Endodermal cell (in vitro differentiated cells): Measurements from ENCODE around the gene BANP. TPM values are rescaled to one million over a fixed set of nuclear protein-coding genes. Genes with fewer than 3 reads are reported as not detected.

Experiments used
- DNase-seq: peaks from one replicate; pipeline ENCODE4 v3.0.0-alpha.2; 2017
- H3K27ac ChIP-seq: 2 replicates; pipeline ENCODE4 v1.5.1; 2013; ENCODE audit warnings: mild to moderate bottlenecking, low read depth, low read length, moderate library complexity
- H3K27me3 ChIP-seq: 2 replicates; pipeline ENCODE4 v1.6.1; 2013; ENCODE audit warnings: mild to moderate bottlenecking, low read length, moderate library complexity; ENCODE audit not compliant: insufficient read depth, control insufficient read depth, poor library complexity, severe bottlenecking
- H3K36me3 ChIP-seq: 2 replicates; pipeline ENCODE4 v1.7.0; 2013; ENCODE audit warnings: mild to moderate bottlenecking, low read length, moderate library complexity; ENCODE audit not compliant: control insufficient read depth, insufficient read depth
- H3K4me1 ChIP-seq: one replicate; pipeline ENCODE4 v1.7.0; 2013; ENCODE audit warnings: low read length; ENCODE audit not compliant: control insufficient read depth, insufficient read depth
- H3K4me3 ChIP-seq: 2 replicates; pipeline ENCODE4 v1.5.1; 2013; ENCODE audit warnings: mild to moderate bottlenecking, low read length, moderate library complexity
- H3K9ac ChIP-seq: 2 replicates; pipeline ENCODE4 v1.6.1; 2013; ENCODE audit warnings: mild to moderate bottlenecking, low read length, moderate library complexity; ENCODE audit not compliant: poor library complexity, severe bottlenecking; ENCODE audit errors: extremely low read depth
- H3K9me3 ChIP-seq: 2 replicates; pipeline ENCODE4 v1.6.1; 2013; ENCODE audit warnings: mild to moderate bottlenecking, low read length, moderate library complexity; ENCODE audit not compliant: control insufficient read depth
- H3K27ac Mint-ChIP-seq: 2 replicates; pipeline ENCODE4 v1.8.0; 2020; ENCODE audit warnings: mixed read lengths
- H3K27me3 Mint-ChIP-seq: 2 replicates; pipeline ENCODE4 v1.8.0; 2021; ENCODE audit warnings: mild to moderate bottlenecking, mixed read lengths; ENCODE audit not compliant: insufficient read depth
- H3K36me3 Mint-ChIP-seq: 2 replicates; pipeline ENCODE4 v1.8.0; 2020; ENCODE audit warnings: low read depth, mixed read lengths
- H3K4me1 Mint-ChIP-seq: 2 replicates; pipeline ENCODE4 v1.8.0; 2020; ENCODE audit warnings: mixed read lengths
- H3K4me3 Mint-ChIP-seq: 2 replicates; pipeline ENCODE4 v1.8.0; 2020; ENCODE audit warnings: mild to moderate bottlenecking, moderate library complexity, mixed read lengths
- H3K9me3 Mint-ChIP-seq: 2 replicates; pipeline ENCODE4 v1.8.0; 2020; ENCODE audit warnings: mild to moderate bottlenecking, mixed read lengths
- WGBS, 2 experiments: methylation state at CpG; one replicate each; pipeline versions ENCODE4 v1.1.5 to v1.1.7; 2013; ENCODE audit warnings: missing lambda C conversion rate in 2 of 2, mixed read lengths in 1 of 2; ENCODE audit not compliant: insufficient coverage in 1 of 2, insufficient read length in 1 of 2; 5-methylcytosine and 5-hydroxymethylcytosine counted together
- total RNA-seq, 2 donors: library from RNA; stranded (reverse); fragmentation: NEBNext Ultra II Directional in 1 of 2; extraction: Animal tissue kit (Norgen Biotek cat#: 25700) in 1 of 2; gene quantifications; 2 replicates in 1 of 2; 3 replicates in 1 of 2; pipeline ENCODE4 v1.2.1, GENCODE V29; 2021
- TF ChIP-seq, protein P1 (sequence below): fragments of 200-600 bp; sonication (generic); conservative IDR thresholded peaks from 2 replicates; pipeline ENCODE4 v1.5.0; 2021; ENCODE audit warnings: antibody characterized with exemption, mild to moderate bottlenecking

BANP gene
- total RNA-seq, 2 donors from 2014 or later, result 39.5 to 45.5 TPM

- H3K4me3 Mint-ChIP-seq, result no peak overlapping the region
- peaks cover 4% of the 10 kb centered on the region for H3K4me1 Mint-ChIP-seq
- Histone ChIP-seq H3K36me3 (no peaks in the 10 kb centered on the region), H3K9me3 (no peaks in the 10 kb centered on the region), H3K4me1 (no peaks in the 10 kb centered on the region), H3K9ac (no peak overlapping the region), H3K4me3 (no peak overlapping the region), H3K27ac (no peak overlapping the region), H3K27me3 (no peaks in the 10 kb centered on the region)
- DNase-seq, result no peak
- no peaks in the 10 kb centered on the region for H3K9me3 Mint-ChIP-seq
- no peaks in the 10 kb centered on the region for H3K36me3 Mint-ChIP-seq
- H3K27me3 Mint-ChIP-seq, result peaks cover 3% of the 10 kb centered on the region
- TF ChIP-seq, protein P1, sequence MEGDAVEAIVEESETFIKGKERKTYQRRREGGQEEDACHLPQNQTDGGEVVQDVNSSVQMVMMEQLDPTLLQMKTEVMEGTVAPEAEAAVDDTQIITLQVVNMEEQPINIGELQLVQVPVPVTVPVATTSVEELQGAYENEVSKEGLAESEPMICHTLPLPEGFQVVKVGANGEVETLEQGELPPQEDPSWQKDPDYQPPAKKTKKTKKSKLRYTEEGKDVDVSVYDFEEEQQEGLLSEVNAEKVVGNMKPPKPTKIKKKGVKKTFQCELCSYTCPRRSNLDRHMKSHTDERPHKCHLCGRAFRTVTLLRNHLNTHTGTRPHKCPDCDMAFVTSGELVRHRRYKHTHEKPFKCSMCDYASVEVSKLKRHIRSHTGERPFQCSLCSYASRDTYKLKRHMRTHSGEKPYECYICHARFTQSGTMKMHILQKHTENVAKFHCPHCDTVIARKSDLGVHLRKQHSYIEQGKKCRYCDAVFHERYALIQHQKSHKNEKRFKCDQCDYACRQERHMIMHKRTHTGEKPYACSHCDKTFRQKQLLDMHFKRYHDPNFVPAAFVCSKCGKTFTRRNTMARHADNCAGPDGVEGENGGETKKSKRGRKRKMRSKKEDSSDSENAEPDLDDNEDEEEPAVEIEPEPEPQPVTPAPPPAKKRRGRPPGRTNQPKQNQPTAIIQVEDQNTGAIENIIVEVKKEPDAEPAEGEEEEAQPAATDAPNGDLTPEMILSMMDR, result no peak
- 95 to 98% methylated on average over 17 to 25 of the region's 25 CpGs for WGBS, 2 experiments
- H3K27ac Mint-ChIP-seq, result no peak overlapping the region
Measured at GRCh38 chr16:87914812-87915211, 36.4 kb upstream of the BANP start.

DNA sequence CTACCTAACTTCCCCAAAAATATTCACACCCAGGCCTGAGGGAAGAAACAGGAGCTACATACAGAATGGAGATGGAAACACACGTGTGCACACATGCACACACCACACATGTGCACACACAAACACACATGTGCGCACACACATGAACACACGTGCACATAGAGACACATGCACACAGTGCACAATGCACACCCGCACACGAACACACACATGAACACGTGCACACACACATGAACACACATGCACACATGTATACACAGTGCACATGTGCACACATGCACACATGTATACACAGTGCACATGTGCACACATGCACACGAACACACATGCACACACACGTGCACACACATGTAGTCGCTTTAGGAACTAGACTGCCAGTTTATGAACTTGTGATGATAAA, 33.7 kb upstream of the BANP start:
- Mint-ChIP-seq H3K4me1 (peaks cover 7% of the 10 kb centered on the region), H3K27ac (no peak overlapping the region), H3K36me3 (no peaks in the 10 kb centered on the region), H3K9me3 (no peaks in the 10 kb centered on the region), H3K27me3 (peaks cover 3% of the 10 kb centered on the region), H3K4me3 (no peak overlapping the region)
- Histone ChIP-seq H3K36me3 (no peaks in the 10 kb centered on the region), H3K4me1 (no peaks in the 10 kb centered on the region), H3K9me3 (no peaks in the 10 kb centered on the region), H3K27me3 (no peaks in the 10 kb centered on the region), H3K4me3 (no peak overlapping the region), H3K27ac (no peak overlapping the region), H3K9ac (no peak overlapping the region)
- TF ChIP-seq, protein P1, result no peak
- no peak for DNase-seq
- 89 to 92% methylated on average over 9 of the region's 9 CpGs for WGBS, 2 experiments

GRCh38 chr16:87918338-87918737, 32.9 kb upstream of the BANP start:
- no peak overlapping the region for H3K27ac Mint-ChIP-seq
- no peak for DNase-seq
- WGBS, 2 experiments, result 93 to 94% methylated on average over 11 to 13 of the region's 13 CpGs
- Histone ChIP-seq H3K4me3 (no peak overlapping the region), H3K4me1 (no peaks in the 10 kb centered on the region), H3K27me3 (no peaks in the 10 kb centered on the region), H3K9ac (no peak overlapping the region), H3K36me3 (no peaks in the 10 kb centered on the region), H3K27ac (no peak overlapping the region), H3K9me3 (no peaks in the 10 kb centered on the region)
- TF ChIP-seq, protein P1, result no peak
- H3K27me3 Mint-ChIP-seq, result peaks cover 3% of the 10 kb centered on the region
- H3K36me3 Mint-ChIP-seq, result no peaks in the 10 kb centered on the region
- peaks cover 7% of the 10 kb centered on the region for H3K4me1 Mint-ChIP-seq
- H3K9me3 Mint-ChIP-seq, result no peaks in the 10 kb centered on the region
- no peak overlapping the region for H3K4me3 Mint-ChIP-seq
